HG03571 (cell line): ENCODE results near the gene CDCA4.

Experiments used
- ATAC-seq: cut with Tn5 transposase; IDR thresholded peaks from one replicate; pipeline ENCODE4 v1.9.1; 2021; ENCODE audit not compliant: unreplicated experiment

Gene CDCA4

GRCh38 chr14:105015242-105015641 lies 5.6 kb downstream of the CDCA4 start:
- ATAC-seq, result no peak

- no peak for ATAC-seq
Measured at GRCh38 chr14:105014631-105015030, 6.3 kb downstream of the CDCA4 start.

GRCh38 chr14:105014032-105014431 lies 6.9 kb downstream of the CDCA4 start:
- no peak for ATAC-seq

GRCh38 chr14:105013150-105013785 lies 7.6 kb downstream of the CDCA4 start:
- ATAC-seq, result no peak

DNA sequence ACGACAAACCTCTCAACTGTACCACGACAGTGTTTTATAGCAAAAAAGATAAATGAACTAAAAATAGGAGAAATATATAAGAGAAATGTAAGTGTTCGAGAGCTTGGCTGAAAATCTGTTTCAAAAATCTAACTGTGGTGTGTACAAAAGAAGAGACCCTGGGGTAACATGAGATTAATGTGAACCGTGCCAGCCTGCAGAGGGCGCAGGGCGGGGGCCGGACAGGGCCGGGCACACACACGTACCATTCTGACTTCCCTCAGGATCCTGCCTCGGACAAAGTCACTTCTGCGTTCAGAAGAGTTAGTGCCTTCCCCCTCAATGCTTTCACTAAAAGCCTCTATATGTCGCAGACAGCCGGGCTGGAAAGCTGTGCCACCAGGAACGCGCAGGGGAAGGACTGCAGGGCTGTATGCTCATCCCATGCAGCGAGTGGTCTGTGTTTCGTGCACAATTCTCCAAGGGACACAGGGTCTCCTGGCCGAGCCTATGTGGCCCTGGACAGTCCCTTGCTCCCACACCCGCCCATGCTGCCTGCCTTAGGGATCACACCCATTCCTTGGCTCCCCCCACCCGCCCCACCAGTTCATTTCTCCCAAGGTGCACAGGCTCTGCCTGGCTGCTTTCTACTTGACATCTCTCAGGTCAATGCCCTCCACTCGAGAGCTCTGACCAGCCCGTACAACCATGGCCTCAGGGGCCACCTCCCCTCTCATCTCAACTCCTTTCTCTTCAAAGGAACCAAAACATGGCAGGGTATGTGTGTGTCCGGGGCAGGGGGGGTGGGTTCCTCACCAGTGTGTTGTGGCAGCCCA lies 8.5 kb downstream of the CDCA4 start:
- no peak for ATAC-seq

DNA sequence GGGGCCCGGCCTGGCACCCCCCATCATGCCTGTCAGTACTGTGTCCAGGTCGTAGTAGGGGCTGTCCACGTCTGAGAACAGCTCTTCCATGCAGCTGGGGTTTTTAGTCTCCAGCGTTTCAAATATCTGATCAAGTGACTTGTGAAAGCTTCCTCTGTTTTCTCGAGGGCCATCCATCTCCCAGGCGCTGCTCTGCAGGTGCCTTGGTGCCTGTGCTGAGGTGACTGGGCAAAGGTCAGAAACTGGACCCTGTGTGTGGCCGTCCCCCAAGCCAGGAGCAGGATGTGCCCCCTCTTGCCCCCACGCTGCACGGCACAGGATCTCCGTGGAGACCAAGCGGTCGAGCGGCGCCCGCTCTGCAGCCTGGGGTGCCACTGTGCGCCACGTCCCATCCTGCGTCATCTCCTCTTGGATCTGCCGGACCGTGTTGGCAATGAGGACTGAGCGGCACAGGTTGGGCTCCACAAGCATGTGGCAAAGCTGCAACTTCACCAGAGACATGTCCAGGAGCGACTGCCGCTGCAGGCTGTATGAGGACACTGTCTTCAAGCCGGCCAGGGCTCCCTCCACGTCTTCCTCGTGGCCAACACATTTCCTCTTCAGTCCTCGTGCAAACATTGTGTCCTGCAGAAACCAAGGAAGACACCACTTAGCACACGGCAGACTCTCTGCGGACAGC lies 9.4 kb downstream of the CDCA4 start:
- ATAC-seq, result no peak

GRCh38 chr14:105010891-105011291 lies 10.0 kb downstream of the CDCA4 start:
- ATAC-seq, result no peak

- no peak for ATAC-seq
Measured at GRCh38 chr14:105010106-105010505, 10.8 kb downstream of the CDCA4 start.

- no peak for ATAC-seq
Measured at GRCh38 chr14:105007593-105008264, 13.2 kb downstream of the CDCA4 start.

GRCh38 chr14:105006831-105007592 lies 13.9 kb downstream of the CDCA4 start:
- no peak for ATAC-seq

DNA sequence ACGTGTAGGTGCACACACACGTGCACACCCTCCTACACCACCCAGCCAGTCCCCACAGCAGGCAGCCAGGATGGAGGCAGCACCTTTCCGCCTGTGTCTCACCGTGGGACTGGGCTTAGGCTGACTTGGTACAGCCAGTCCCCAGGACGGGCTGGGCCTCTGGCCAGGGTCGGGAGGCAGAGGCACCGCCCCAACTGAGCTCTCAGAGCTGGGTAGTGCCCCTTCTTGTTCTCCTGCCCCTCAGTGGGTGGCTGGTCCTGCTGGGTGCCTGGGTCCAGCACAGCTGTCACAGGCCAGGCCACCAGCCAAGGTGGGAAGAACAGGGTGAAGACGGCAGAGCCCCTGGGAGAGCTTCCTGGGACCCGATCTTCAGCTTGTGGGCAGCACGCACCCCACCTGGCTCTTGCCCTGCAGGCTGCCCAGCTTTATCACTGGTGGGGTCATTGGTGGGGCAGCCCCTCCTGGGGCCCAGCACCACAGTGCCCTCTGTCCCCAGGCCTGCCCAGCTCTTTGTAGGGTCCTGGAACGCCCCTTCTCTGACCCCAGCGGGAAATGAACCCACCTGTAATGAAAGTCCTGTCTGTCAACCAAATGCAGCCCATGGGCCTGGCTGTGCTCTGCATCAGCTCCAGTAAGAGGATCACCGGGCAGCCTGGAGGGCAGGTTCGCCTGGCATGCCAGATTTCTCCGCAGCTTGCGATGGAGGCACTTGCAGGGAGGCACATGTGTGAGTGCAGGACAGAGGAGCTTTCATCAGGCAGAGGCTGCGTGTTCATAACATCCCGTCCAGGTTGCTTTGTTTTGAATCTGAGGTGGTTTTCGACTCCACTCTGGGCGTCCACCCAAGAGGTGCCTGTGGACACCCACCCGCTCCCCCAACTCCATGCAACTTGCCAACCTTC lies 14.7 kb downstream of the CDCA4 start:
- no peak for ATAC-seq

- ATAC-seq, result no peak
Measured at GRCh38 chr14:105005329-105005928, 15.5 kb downstream of the CDCA4 start.

DNA sequence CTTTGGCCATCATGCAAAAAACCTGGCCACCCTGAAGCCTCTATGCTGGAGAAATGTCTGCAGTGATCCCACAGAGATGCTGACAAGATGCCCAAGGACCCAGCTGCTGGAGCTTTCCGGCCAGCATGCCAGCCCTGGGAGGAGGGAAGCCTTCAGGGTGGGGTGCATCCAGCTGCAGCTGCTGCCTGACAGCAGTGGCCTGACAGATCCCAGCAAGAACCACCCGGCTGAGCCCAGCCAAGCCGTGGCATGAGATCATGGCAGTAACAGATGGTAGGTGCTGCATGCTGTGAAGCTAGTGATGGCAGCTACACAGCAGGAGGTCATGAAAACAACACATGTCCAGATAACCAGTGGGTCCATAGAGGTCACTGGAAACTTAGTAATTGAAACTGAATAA lies 21.5 kb downstream of the CDCA4 start:
- no peak for ATAC-seq

DNA sequence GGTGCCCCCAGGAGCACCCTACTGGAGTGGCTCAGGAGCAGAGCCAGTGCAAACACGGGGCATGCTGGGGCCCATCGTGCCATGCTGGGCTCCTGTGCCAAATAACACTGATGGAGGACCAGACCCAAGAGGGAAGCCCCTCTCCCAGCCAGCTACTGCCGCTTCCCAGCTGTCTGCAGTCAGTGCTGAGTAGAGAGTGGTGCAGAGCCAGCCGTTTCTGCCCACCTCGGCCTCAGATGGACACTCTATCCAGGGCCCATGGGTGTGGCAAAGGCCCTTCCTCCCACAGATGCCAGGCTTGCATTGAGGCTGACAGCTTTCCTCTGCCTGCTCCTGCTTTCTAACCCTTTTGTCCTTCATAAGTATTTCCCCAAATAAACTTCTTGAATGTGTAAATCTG lies 22.1 kb downstream of the CDCA4 start:
- ATAC-seq, result no peak

DNA sequence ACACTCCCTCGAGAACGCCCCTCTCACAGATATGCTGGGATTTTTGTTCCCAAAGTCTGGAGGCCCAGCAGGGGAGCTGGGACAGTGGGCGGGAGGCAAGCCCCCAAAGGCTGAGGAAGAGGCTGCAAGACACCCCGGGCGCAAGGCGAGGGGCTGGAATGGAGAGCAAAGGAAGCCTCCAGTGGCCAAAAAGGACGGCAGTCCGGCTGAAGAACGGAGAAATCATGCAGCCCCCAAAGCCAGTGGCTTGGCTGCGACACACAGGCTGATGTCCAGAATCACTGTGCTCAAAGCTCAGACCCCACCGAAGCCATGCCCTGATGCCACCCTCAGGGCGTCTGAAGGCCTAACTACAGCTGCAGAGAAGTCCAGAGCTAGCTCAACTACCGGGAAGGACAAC lies 24.4 kb downstream of the CDCA4 start:
- ATAC-seq, result no peak

GRCh38 chr14:104996032-104996431 lies 24.9 kb downstream of the CDCA4 start:
- ATAC-seq, result no peak

DNA sequence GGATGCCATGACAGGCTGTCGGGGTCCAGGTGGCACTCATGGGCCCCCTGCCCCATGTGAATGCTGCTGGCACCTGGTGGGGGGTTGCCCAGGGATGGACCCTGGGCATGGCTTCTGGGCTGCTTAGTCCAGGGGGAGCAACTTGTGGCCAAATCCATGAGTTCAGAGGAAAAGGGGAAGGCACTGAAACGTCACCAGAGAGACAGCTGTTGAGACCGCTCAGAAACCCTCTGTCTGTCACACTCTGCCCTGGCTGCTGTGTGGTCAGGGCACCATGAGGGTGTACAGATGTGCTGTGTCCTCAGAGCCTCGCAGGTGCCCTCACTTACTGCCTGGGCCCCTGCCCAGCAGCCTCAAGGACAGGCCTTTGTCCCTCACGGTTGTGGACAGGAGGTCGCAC lies 25.9 kb downstream of the CDCA4 start:
- no peak for ATAC-seq

DNA sequence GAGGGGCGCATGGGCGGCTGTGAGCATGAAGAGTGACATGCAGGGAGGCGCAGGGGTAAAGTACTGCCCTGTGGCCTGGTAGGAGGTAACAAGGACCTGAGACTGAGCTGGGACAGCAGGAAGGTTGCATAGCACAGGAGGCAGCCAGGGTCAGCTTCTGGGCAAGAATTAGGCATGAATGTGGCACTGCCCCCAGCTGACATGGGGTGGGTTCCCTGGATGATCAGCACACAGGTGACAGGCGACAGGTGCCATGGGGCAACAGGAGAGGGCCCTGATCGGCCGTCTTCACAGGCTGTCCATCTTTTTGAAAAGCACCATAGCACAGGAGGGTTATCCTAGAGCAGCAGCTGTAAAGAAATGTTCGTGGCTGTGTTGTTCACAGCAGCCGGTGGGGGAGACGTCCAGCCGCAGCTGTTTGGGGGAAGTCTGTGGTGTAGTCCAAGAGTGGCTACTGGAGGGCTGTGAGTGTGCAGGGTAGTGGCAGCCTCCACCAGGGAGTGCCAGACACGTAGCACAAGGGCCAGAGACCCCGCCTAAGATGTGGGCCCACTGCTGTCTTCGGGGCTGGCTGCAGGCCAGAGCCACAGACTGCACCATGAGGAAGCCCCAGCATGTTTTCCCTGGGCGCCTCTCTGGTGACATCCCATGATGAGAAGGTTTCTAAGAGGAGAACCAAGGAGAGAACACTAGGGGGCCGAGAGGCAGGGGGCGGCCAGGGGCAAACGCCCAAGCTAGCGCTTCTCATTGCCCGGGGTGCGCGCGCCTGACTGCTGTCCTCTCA lies 26.9 kb downstream of the CDCA4 start:
- ATAC-seq, result no peak

DNA sequence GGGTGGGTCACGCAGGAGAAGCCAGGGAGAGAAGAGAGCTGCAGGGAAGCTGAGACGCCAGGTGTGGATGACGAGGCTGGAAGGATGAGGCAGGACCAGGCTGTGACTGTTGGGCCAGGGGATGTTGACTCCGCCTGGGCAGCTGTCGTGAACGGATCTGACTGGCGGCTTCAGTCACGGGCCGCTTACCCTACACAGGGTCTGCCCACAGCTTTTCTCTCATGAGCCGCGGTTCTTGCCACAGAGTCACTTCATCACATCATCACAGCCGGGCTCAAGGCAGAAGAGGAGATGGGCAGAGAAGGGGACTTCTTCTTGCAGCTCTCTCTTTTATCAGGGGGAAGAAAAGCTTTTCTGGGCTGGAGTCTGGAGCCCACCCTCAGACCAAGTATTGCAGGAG lies 27.6 kb downstream of the CDCA4 start:
- no peak for ATAC-seq
